CD4-positive, alpha-beta T cell (primary cell): ENCODE data around the gene AHDC1. TPM values are rescaled to one million over a fixed set of nuclear protein-coding genes. Genes with fewer than 3 reads are reported as not detected.
"Not testable (repeated sequence)": the region's sequence is repeated elsewhere in the genome, so short reads cannot be mapped to it uniquely, and the experiment has no call there.

Experiments used
- ATAC-seq: fragments of 200-7000 bp; cut with Tn5 transposase; one replicate; pipeline ENCODE4 v1.10.0; 2022; ENCODE audit warnings: mild to moderate bottlenecking; ENCODE audit not compliant: poor library complexity
- CTCF ChIA-PET: fragments of 350-600 bp; sonication (Branson Sonifier 250); formaldehyde crosslinking; loops from one replicate; lab custom pipeline; 2021; ENCODE audit warnings: antibody characterized with exemption, inconsistent platforms; lab: Charles Lee
- POLR2A ChIA-PET: fragments of 350-600 bp; sonication (Branson Sonifier 250); formaldehyde crosslinking; loops from one replicate; lab custom pipeline; 2021; ENCODE audit warnings: antibody characterized with exemption, inconsistent platforms; lab: Charles Lee
- DNase-seq, 14 experiments: peaks; one replicate each; pipeline ENCODE4 v3.0.0-alpha.2; 2013 to 2020; ENCODE audit warnings: mixed read lengths in 2 of 14
- H3K27ac ChIP-seq, 2 donors: one replicate each; pipeline versions ENCODE4 v1.5.1 to v1.7.0; 2013; ENCODE audit warnings: low read length in 2 of 2, low read depth in 1 of 2, mild to moderate bottlenecking in 1 of 2
- H3K27me3 ChIP-seq, 2 experiments: 1 replicate in 1 of 2; 2 replicates in 1 of 2; pipeline versions ENCODE4 v1.6.1 to v1.7.0; 2013; ENCODE audit warnings: low read length in 2 of 2, control low read depth in 1 of 2, mild to moderate bottlenecking in 1 of 2, moderate library complexity in 1 of 2; ENCODE audit not compliant: insufficient read depth in 2 of 2, control insufficient read depth in 1 of 2
- H3K36me3 ChIP-seq: one replicate; pipeline ENCODE4 v1.6.1; 2013; ENCODE audit warnings: low read length, control low read depth; ENCODE audit not compliant: insufficient read depth
- H3K4me1 ChIP-seq: one replicate; pipeline ENCODE4 v1.6.1; 2013; ENCODE audit warnings: low read length, control low read depth; ENCODE audit not compliant: insufficient read depth
- H3K4me3 ChIP-seq: one replicate; pipeline ENCODE4 v1.5.1; 2013; ENCODE audit warnings: mild to moderate bottlenecking, low read length, moderate library complexity
- H3K9me3 ChIP-seq, 2 experiments: 1 replicate in 1 of 2; 2 replicates in 1 of 2; pipeline versions ENCODE4 v1.6.1 to v1.7.0; 2013; ENCODE audit warnings: low read length in 2 of 2, mild to moderate bottlenecking in 2 of 2, control low read depth in 1 of 2, moderate library complexity in 1 of 2; ENCODE audit not compliant: control insufficient read depth in 1 of 2, insufficient read depth in 1 of 2
- H3K27ac Mint-ChIP-seq: one replicate; pipeline ENCODE4 v1.8.0; 2020; ENCODE audit warnings: mixed read lengths
- H3K27me3 Mint-ChIP-seq: one replicate; pipeline ENCODE4 v1.8.0; 2021; ENCODE audit warnings: mixed read lengths
- H3K36me3 Mint-ChIP-seq: one replicate; pipeline ENCODE4 v1.8.0; 2021; ENCODE audit warnings: low read depth, mixed read lengths
- H3K4me1 Mint-ChIP-seq: one replicate; pipeline ENCODE4 v1.8.0; 2021; ENCODE audit warnings: low read depth, mixed read lengths
- H3K4me3 Mint-ChIP-seq: one replicate; pipeline ENCODE4 v1.8.0; 2020; ENCODE audit warnings: mild to moderate bottlenecking, mixed read lengths
- H3K9me3 Mint-ChIP-seq: one replicate; pipeline ENCODE4 v1.8.0; 2020; ENCODE audit warnings: mixed read lengths
- intact Hi-C, 2 experiments: fragments of 100-400 bp; cut with DNase I in 1 of 2; cut with micrococcal nuclease in 1 of 2; formaldehyde crosslinking; loops; one replicate each; pipeline versions ENCODE4 v1.15.1 to v1.9.0; 2023 to 2025; cut with DNase I, micrococcal nuclease
- total RNA-seq, 174 experiments: library from RNA in 2 of 174; stranded (reverse) in 2 of 174; gene quantifications; one replicate each; pipeline ENCODE4 v1.2.3 and lab custom pipeline; 2021 to 2026
- TF ChIP-seq, protein P1 (sequence below): fragments of 200-600 bp; IDR thresholded peaks from one replicate; pipeline ENCODE4 v1.8.0; 2022; ENCODE audit warnings: antibody characterized with exemption, mild to moderate bottlenecking

Gene AHDC1
- total RNA-seq, 2 experiments from 2014 or later: 20.8 to 22.9 TPM

DNA sequence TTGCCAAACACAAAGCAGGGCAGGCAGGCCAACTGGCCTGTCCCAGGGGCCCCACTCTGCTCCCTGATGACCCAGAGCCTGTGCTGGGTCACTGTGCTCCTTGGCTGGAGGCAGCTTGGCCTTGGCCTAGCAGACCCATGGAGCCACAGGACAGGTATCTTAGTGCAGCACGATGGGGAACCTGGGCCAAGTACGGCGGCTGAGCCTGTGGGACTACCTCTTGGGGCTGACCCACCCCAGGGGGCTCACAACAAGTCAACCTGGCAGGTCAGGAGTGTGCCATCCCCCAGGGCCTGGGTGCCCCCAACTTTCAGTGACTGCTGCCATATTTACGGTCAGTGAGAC lies 41.1 kb upstream of the AHDC1 start:
- H3K27ac Mint-ChIP-seq: no peak overlapping the region
- Histone ChIP-seq H3K4me3 (no peak overlapping the region), H3K4me1 (peaks cover 19% of the 10 kb centered on the region), H3K9me3 (no peaks in the 10 kb centered on the region), H3K36me3 (no peaks in the 10 kb centered on the region), H3K27ac (no peak overlapping the region), H3K27me3 (no peaks in the 10 kb centered on the region)
- ATAC-seq: no peak
- H3K9me3 Mint-ChIP-seq: no peaks in the 10 kb centered on the region
- H3K36me3 Mint-ChIP-seq: no peaks in the 10 kb centered on the region
- TF ChIP-seq, protein P1, sequence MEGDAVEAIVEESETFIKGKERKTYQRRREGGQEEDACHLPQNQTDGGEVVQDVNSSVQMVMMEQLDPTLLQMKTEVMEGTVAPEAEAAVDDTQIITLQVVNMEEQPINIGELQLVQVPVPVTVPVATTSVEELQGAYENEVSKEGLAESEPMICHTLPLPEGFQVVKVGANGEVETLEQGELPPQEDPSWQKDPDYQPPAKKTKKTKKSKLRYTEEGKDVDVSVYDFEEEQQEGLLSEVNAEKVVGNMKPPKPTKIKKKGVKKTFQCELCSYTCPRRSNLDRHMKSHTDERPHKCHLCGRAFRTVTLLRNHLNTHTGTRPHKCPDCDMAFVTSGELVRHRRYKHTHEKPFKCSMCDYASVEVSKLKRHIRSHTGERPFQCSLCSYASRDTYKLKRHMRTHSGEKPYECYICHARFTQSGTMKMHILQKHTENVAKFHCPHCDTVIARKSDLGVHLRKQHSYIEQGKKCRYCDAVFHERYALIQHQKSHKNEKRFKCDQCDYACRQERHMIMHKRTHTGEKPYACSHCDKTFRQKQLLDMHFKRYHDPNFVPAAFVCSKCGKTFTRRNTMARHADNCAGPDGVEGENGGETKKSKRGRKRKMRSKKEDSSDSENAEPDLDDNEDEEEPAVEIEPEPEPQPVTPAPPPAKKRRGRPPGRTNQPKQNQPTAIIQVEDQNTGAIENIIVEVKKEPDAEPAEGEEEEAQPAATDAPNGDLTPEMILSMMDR: no peak
- ChIA-PET POLR2A (interaction anchor here (0.6 to 2.7 kb wide), 2 partner anchors 18 to 55 kb away, joined by 3 to 21 read pairs; no protein-coding TSS in a partner anchor), CTCF (interaction anchor here (1.9 to 2.2 kb wide), 2 partner anchors 15 to 17 kb away, joined by 6 to 38 read pairs; no protein-coding TSS in a partner anchor)
- no peak overlapping the region for H3K4me3 Mint-ChIP-seq
- intact Hi-C loops: no loop called here
- peaks cover 16% of the 10 kb centered on the region for H3K4me1 Mint-ChIP-seq
- H3K27me3 Mint-ChIP-seq: no peaks in the 10 kb centered on the region
- DNase-seq: no peak

DNA sequence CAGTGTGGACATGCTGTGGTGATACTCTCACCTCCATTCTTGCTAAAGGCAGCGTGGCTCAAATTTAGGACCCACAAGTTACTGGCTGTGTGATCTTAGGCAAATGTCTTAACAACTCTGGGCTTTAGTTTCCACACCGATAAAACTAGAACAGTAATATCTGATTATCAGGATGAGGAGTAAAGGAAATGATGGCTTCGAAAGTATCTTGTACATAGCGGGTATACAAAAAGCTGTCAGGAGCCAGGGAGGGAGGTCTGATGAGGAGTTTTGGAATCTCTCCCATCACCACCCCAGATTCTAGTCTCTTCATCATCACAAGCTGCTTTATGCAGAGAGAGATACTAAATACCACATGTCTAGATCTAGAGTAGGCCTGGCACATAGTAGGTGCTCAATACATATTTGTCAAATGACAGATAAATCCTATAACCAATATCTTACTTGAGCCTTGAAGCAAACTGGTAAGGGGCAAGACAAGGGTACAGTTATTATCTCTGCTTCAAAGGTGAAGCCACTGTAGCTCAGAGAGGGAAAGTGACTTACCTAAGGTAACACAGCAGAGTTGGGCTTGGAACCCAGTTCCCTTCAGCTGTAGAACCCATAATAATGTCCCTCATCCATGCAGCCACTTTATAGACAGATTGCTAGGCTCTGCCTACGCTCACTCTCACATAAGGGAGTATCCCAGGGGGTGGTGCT lies 40.6 kb upstream of the AHDC1 start:
- peak overlapping the region; percentile 7 for H3K27ac Mint-ChIP-seq
- ChIA-PET POLR2A (interaction anchor here (0.6 to 2.7 kb wide), 2 partner anchors 18 to 54 kb away, joined by 3 to 21 read pairs; no protein-coding TSS in a partner anchor), CTCF (interaction anchor here (1.4 to 2.2 kb wide), 4 partner anchors 14 to 121 kb away, joined by 4 to 38 read pairs (median 6); no protein-coding TSS in a partner anchor)
- TF ChIP-seq, protein P1: no peak
- ATAC-seq (no peak), DNase-seq (no peak)
- Histone ChIP-seq H3K9me3 (no peaks in the 10 kb centered on the region), H3K4me3 (no peak overlapping the region), H3K27ac (no peak overlapping the region), H3K27me3 (no peaks in the 10 kb centered on the region), H3K4me1 (peaks cover 18% of the 10 kb centered on the region), H3K36me3 (no peaks in the 10 kb centered on the region)
- no peak overlapping the region for H3K4me3 Mint-ChIP-seq
- H3K4me1 Mint-ChIP-seq: peaks cover 14% of the 10 kb centered on the region
- intact Hi-C loops: loop anchor here (1.0 kb wide), 2 partner anchors 19 to 36 kb away; no protein-coding TSS in a partner anchor
- H3K9me3 Mint-ChIP-seq: no peaks in the 10 kb centered on the region
- no peaks in the 10 kb centered on the region for H3K36me3 Mint-ChIP-seq
- no peaks in the 10 kb centered on the region for H3K27me3 Mint-ChIP-seq

DNA sequence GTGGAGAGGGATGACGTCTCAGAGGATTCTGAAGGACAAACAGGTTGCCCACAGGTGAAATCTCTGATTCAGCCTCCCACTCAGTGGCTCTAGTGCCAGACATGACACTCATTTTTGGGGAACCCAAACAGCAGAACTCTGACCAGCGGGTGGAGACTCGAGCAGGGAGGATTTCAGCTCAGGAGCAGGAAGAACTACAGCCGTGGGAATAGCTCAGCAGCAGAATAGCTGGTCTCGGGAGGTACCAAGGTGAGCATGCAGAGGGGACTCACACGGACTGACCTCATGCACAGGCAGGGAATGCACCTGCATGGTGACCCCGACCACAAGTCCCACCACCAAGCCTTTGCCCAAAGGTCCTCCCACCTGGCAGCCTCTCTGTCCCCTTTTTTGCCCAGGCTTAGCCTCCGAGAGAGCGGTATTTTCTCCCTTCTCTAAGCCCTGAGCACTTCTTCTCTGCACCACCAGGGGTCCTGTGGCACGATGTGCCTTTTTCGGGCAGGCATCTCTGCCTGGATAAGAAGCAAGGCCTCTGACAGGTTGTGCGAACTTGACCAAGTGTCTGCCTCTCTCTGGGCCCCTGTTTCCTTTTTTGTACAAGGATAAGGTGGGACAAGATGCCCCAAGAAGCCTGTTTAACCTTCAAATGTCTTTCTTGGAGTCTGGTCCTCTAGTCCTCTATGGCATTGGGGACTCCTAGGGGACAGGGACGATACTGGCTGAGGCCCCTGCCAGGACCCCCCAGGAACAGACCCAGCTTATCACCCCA lies 39.8 kb upstream of the AHDC1 start:
- H3K4me1 ChIP-seq: peaks cover 23% of the 10 kb centered on the region
- TF ChIP-seq, protein P1: peak; percentile 83
- H3K4me1 Mint-ChIP-seq: peaks cover 14% of the 10 kb centered on the region
- DNase-seq (peak; percentile 55 to 87 (median 68)), ATAC-seq (peak; percentile 99)
- no peaks in the 10 kb centered on the region for H3K9me3 Mint-ChIP-seq
- H3K36me3 ChIP-seq: no peaks in the 10 kb centered on the region
- H3K36me3 Mint-ChIP-seq: no peaks in the 10 kb centered on the region
- no peak overlapping the region for H3K4me3 Mint-ChIP-seq
- peak overlapping the region; percentile 7 for H3K27ac Mint-ChIP-seq
- ChIA-PET POLR2A (interaction anchor here (2.7 kb wide), 1 partner anchor 19 kb away, joined by 21 read pairs; no protein-coding TSS in a partner anchor), CTCF (interaction anchor here (0.7 to 2.2 kb wide), 8 partner anchors 13 to 121 kb away, joined by 3 to 38 read pairs (median 4); no protein-coding TSS in a partner anchor)
- intact Hi-C loops: loop anchor here (1.0 kb wide), 2 partner anchors 20 to 35 kb away; no protein-coding TSS in a partner anchor
- no peaks in the 10 kb centered on the region for H3K9me3 ChIP-seq
- no peaks in the 10 kb centered on the region for H3K27me3 ChIP-seq
- H3K4me3 ChIP-seq: no peak overlapping the region
- no peaks in the 10 kb centered on the region for H3K27me3 Mint-ChIP-seq
- no peak overlapping the region for H3K27ac ChIP-seq

- DNase-seq, H3K36me3 Mint-ChIP-seq, POLR2A ChIA-PET, H3K27ac ChIP-seq, H3K9me3 Mint-ChIP-seq, ATAC-seq, H3K27me3 ChIP-seq, CTCF ChIA-PET, H3K4me3 Mint-ChIP-seq, intact Hi-C loops, H3K27me3 Mint-ChIP-seq, H3K4me3 ChIP-seq, H3K9me3 ChIP-seq, H3K36me3 ChIP-seq, H3K27ac Mint-ChIP-seq: not testable (repeated sequence)
- H3K4me1 ChIP-seq: peaks cover 40% of the 10 kb centered on the region
- H3K4me1 Mint-ChIP-seq: peaks cover 33% of the 10 kb centered on the region
Measured at GRCh38 chr1:27640514-27640913, 36.6 kb upstream of the AHDC1 start.
